IMR-90 (cell line): ENCODE measurements around the gene PLA2G4B. TPM values are rescaled to one million over a fixed set of nuclear protein-coding genes. Genes with fewer than 3 reads are reported as not detected.
A peak's percentile ranks its signal among the peaks of the same experiment; 100 is the strongest.

ENCODE experiments used
- ATAC-seq: fragments of 200-7000 bp; cut with Tn5 transposase; 2 replicates; pipeline ENCODE4 v1.9.1; 2020; ENCODE audit warnings: low read depth, mild to moderate bottlenecking, moderate library complexity
- BruUV-seq: library from RNA; stranded (reverse); fragments of 400-500 nt; replicated peaks from 2 replicates; lab custom pipeline; 2021; lab: Mats Ljungman, UMichigan
- CTCF ChIA-PET: fragments of 300-600 bp; formaldehyde crosslinking; extraction: SDS; loops from one replicate; lab custom pipeline; 2021; ENCODE audit warnings: antibody characterized with exemption; lab: Yijun Ruan, JAX
- POLR2A ChIA-PET: fragments of 300-600 bp; sonication (Branson Sonifier 250); formaldehyde crosslinking; loops from one replicate; lab custom pipeline; 2022; ENCODE audit warnings: antibody characterized with exemption; ENCODE audit not compliant: unreplicated experiment; lab: Charles Lee
- DNase-seq: peaks from one replicate; pipeline ENCODE4 v3.0.0; 2013
- H2AFZ ChIP-seq: replicated peaks from 2 replicates; pipeline ENCODE3; 2013; ENCODE audit warnings: low read length, mild to moderate bottlenecking; ENCODE audit not compliant: poor library complexity
- H2AK5ac ChIP-seq: 2 replicates; pipeline ENCODE4 v1.6.1; 2013; ENCODE audit warnings: low read depth, low read length, inconsistent platforms
- H2AK9ac ChIP-seq: replicated peaks from 2 replicates; pipeline ENCODE3; 2013; ENCODE audit warnings: mild to moderate bottlenecking, low read depth, low read length, moderate library complexity; ENCODE audit not compliant: poor library complexity
- H2BK120ac ChIP-seq: 2 replicates; pipeline ENCODE4 v1.6.1; 2013; ENCODE audit warnings: low read depth, low read length, inconsistent platforms
- H2BK15ac ChIP-seq: 3 replicates; pipeline ENCODE4 v1.6.1; 2013; ENCODE audit warnings: low read depth, low read length, inconsistent platforms
- H2BK20ac ChIP-seq: 2 replicates; pipeline ENCODE4 v1.6.1; 2013; ENCODE audit warnings: low read depth, mild to moderate bottlenecking, inconsistent platforms, low read length, moderate library complexity
- H2BK5ac ChIP-seq: 2 replicates; pipeline ENCODE4 v1.6.1; 2013; ENCODE audit warnings: mild to moderate bottlenecking, low read depth, low read length, inconsistent platforms; ENCODE audit not compliant: poor library complexity, severe bottlenecking
- H3K14ac ChIP-seq: replicated peaks from 2 replicates; pipeline ENCODE4 v1.6.1; 2013; ENCODE audit warnings: low read depth, low read length, inconsistent platforms
- H3K18ac ChIP-seq: 2 replicates; pipeline ENCODE4 v1.6.1; 2013; ENCODE audit warnings: low read depth, low read length, control low read depth
- H3K23ac ChIP-seq: 2 replicates; pipeline ENCODE4 v1.6.1; 2013; ENCODE audit warnings: low read depth, low read length, inconsistent platforms
- H3K27ac ChIP-seq: 2 replicates; pipeline ENCODE4 v1.5.1; 2013; ENCODE audit warnings: mild to moderate bottlenecking, control low read depth, low read length; ENCODE audit not compliant: insufficient read depth
- H3K27me3 ChIP-seq: 2 replicates; pipeline ENCODE4 v1.6.1; 2013; ENCODE audit warnings: low read length; ENCODE audit not compliant: control insufficient read depth, insufficient read depth
- H3K36me3 ChIP-seq: 2 replicates; pipeline ENCODE4 v1.6.1; 2013; ENCODE audit warnings: low read length, mixed read lengths; ENCODE audit not compliant: control insufficient read depth, insufficient read depth
- H3K4ac ChIP-seq: 2 replicates; pipeline ENCODE4 v1.6.1; 2013; ENCODE audit warnings: low read depth, low read length, inconsistent platforms
- H3K4me1 ChIP-seq: 2 replicates; pipeline ENCODE4 v1.6.1; 2013; ENCODE audit warnings: low read length, mixed read lengths; ENCODE audit not compliant: control insufficient read depth, insufficient read depth
- H3K4me2 ChIP-seq: 2 replicates; pipeline ENCODE4 v1.6.1; 2013; ENCODE audit warnings: low read depth, mild to moderate bottlenecking, control low read depth, low read length, moderate library complexity
- H3K4me3 ChIP-seq: 2 replicates; pipeline ENCODE4 v1.5.1; 2013; ENCODE audit warnings: low read depth, mild to moderate bottlenecking, control low read depth, low read length, moderate library complexity; ENCODE audit not compliant: insufficient read depth
- H3K56ac ChIP-seq: 2 replicates; pipeline ENCODE4 v1.6.1; 2013; ENCODE audit warnings: low read length, inconsistent platforms; ENCODE audit not compliant: insufficient read depth; ENCODE audit errors: extremely low read depth
- H3K79me1 ChIP-seq, 2 experiments: 2 replicates each; pipeline ENCODE4 v1.6.1; 2013; ENCODE audit warnings: low read length in 2 of 2, inconsistent platforms in 1 of 2, low read depth in 1 of 2
- H3K9ac ChIP-seq: 2 replicates; pipeline ENCODE4 v1.6.1; 2013; ENCODE audit warnings: low read depth, low read length, control low read depth
- H3K9me1 ChIP-seq: 2 replicates; pipeline ENCODE4 v1.6.1; 2013; ENCODE audit warnings: low read length, inconsistent platforms; ENCODE audit not compliant: insufficient read depth
- H3K9me3 ChIP-seq: 2 replicates; pipeline ENCODE4 v1.6.1; 2013; ENCODE audit warnings: low read length; ENCODE audit not compliant: control insufficient read depth, insufficient read depth
- H4K20me1 ChIP-seq: 2 replicates; pipeline ENCODE4 v1.6.1; 2013; ENCODE audit warnings: low read length, inconsistent platforms; ENCODE audit not compliant: insufficient read depth
- H4K5ac ChIP-seq: 2 replicates; pipeline ENCODE4 v1.6.1; 2013; ENCODE audit warnings: mild to moderate bottlenecking, low read depth, low read length, control low read depth
- H4K8ac ChIP-seq, 2 experiments: 2 replicates each; pipeline ENCODE4 v1.6.1; 2013; ENCODE audit warnings: low read depth in 2 of 2, low read length in 2 of 2, control low read depth in 1 of 2, inconsistent platforms in 1 of 2
- H4K91ac ChIP-seq: 2 replicates; pipeline ENCODE4 v1.6.1; 2013; ENCODE audit warnings: low read depth, low read length, inconsistent platforms; ENCODE audit not compliant: insufficient read depth
- CEBPB ChIP-seq: IDR thresholded peaks from 2 replicates; pipeline ENCODE4 v1.6.1; 2012; ENCODE audit warnings: low read depth, low read length, improper control_type of control experiment
- ELK1 ChIP-seq: fragments of 150-350 bp; IDR thresholded peaks from 2 replicates; pipeline ENCODE4 v1.6.1; 2016; ENCODE audit warnings: low read depth, mild to moderate bottlenecking, low read length, moderate library complexity, borderline replicate concordance
- FOS ChIP-seq: fragments of 150-350 bp; IDR thresholded peaks from 2 replicates; pipeline ENCODE4 v1.6.1; 2016; ENCODE audit warnings: low read depth, low read length
- MAFK ChIP-seq: IDR thresholded peaks from 2 replicates; pipeline ENCODE4 v1.6.1; 2012; ENCODE audit warnings: low read depth, low read length, improper control_type of control experiment
- MAZ ChIP-seq: IDR thresholded peaks from 2 replicates; pipeline ENCODE4 v1.6.1; 2012; ENCODE audit warnings: low read depth, mild to moderate bottlenecking, low read length, improper control_type of control experiment, moderate library complexity, borderline replicate concordance
- NFE2L2 ChIP-seq: fragments of 150-350 bp; IDR thresholded peaks from 2 replicates; pipeline ENCODE4 v1.6.1; 2016; ENCODE audit warnings: low read depth, mild to moderate bottlenecking, low read length
- RCOR1 ChIP-seq: IDR thresholded peaks from 2 replicates; pipeline ENCODE4 v1.6.1; 2012; ENCODE audit warnings: mild to moderate bottlenecking, low read length, improper control_type of control experiment; ENCODE audit not compliant: insufficient replicate concordance
- SMC3 ChIP-seq: fragments of 150-350 bp; IDR thresholded peaks from 2 replicates; pipeline ENCODE4 v1.6.1; 2016; ENCODE audit warnings: low read depth, mild to moderate bottlenecking, antibody characterized with exemption, low read length, moderate library complexity
- WGBS, 2 experiments: methylation state at CpG; one replicate each; pipeline versions ENCODE4 v1.1.5 to v1.1.7; 2013; ENCODE audit warnings: missing lambda C conversion rate in 2 of 2; ENCODE audit not compliant: insufficient read length in 1 of 2; ENCODE audit errors: extremely low coverage in 2 of 2; 5-methylcytosine and 5-hydroxymethylcytosine counted together
- dilution Hi-C: fragments of 300-500 bp; cut with HindIII; formaldehyde crosslinking; loops from one replicate; pipeline ENCODE4 v1.14.3; 2018; ENCODE audit warnings: low sequenced_read_pairs; ENCODE audit not compliant: unreplicated experiment
- in situ Hi-C: fragments of 300-500 bp; cut with MboI; formaldehyde crosslinking; loops from 3 replicates; pipeline ENCODE4 v1.14.3; 2019; ENCODE audit warnings: low sequenced_read_pairs, inconsistent platforms, mixed read lengths
- intact Hi-C: fragments of 100-400 bp; cut with micrococcal nuclease; formaldehyde crosslinking; loops from 2 replicates; pipeline ENCODE4 v1.10.0; 2022
- polyA plus RNA-seq, 3 experiments: library from polyadenylated mRNA; depleted of rRNA; stranded (reverse); fragments of >200 nt; gene quantifications; 2 replicates each; pipeline ENCODE4 v1.2.3, GENCODE V29; 2012; ENCODE audit warnings: low replicate concordance in 1 of 3
- total RNA-seq: library from RNA; depleted of rRNA; stranded (reverse); fragments of >200 nt; gene quantifications from 2 replicates; pipeline ENCODE4 v1.2.3, GENCODE V29; 2012

PLA2G4B gene
- total and polyA plus RNA-seq, 2 of the 4 experiments (the other 2 are of a cell fraction), result 0.18 to 3.1 TPM

GRCh38 chr15:41869770-41870688, 31.4 kb downstream of the PLA2G4B start:
- Histone ChIP-seq H3K4ac (no peak overlapping the region), H3K4me1 (peaks cover 2% of the 10 kb centered on the region; the same call in 1 of the 2 replicates), H2BK20ac (no peak overlapping the region; the same call in 1 of the 2 replicates), H2AK5ac (peak overlapping the region; percentile 12; the same call in 1 of the 2 replicates), H4K5ac (no peak overlapping the region), H2AFZ (peak overlapping the region; percentile 28), H3K9me1 (0 out of 2 replicates have a peak, but pooled peaks cover 2% of the 10 kb centered on the region), H2AK9ac (no peak overlapping the region), H3K4me2 (no peak overlapping the region), H3K56ac (no peak overlapping the region), H3K9ac (no peak overlapping the region), H3K27ac (no peak overlapping the region), H3K4me3 (no peak overlapping the region), H3K36me3 (no peaks in the 10 kb centered on the region), H2BK5ac (no peak overlapping the region), H4K91ac (no peak overlapping the region), H4K8ac (no peak overlapping the region), H3K27me3 (peaks cover 11% of the 10 kb centered on the region; the same call in 1 of the 2 replicates), H2BK120ac (no peak overlapping the region), H3K9me3 (no peaks in the 10 kb centered on the region), H3K79me1 (no peaks in the 10 kb centered on the region), H3K18ac (no peak overlapping the region), H4K20me1 (peaks cover 3% of the 10 kb centered on the region; the same call in 1 of the 2 replicates), H3K23ac (no peak overlapping the region), H2BK15ac (no peak overlapping the region), H3K14ac (no peak overlapping the region)
- no TSS peak for BruUV-seq
- in situ Hi-C loops (no loop called here), dilution Hi-C loops (no loop called here), intact Hi-C loops (no loop called here)
- TF ChIP-seq MAFK (no peak), RCOR1 (no peak), CEBPB (no peak), FOS (no peak), SMC3 (no peak), NFE2L2 (no peak), ELK1 (no peak), MAZ (no peak)
- WGBS, 2 experiments, result 82% methylated on average over 24 of the region's 42 CpGs; no CpG with 5 or more reads in 1 of the 2 experiments
- POLR2A ChIA-PET, result no interaction called here
- CTCF ChIA-PET, result no interaction called here
- ATAC-seq (no peak), DNase-seq (no peak)
